Bronchial epithelial cell (primary cell): ENCODE measurements around the gene AP3B1. TPM values are rescaled to one million over a fixed set of nuclear protein-coding genes. Genes with fewer than 3 reads are reported as not detected.

ENCODE experiments used
- DNase-seq: peaks from one replicate; pipeline ENCODE4 v3.0.0-alpha.2; 2010; ENCODE audit warnings: low read depth
- FAIRE-seq: peaks from 2 replicates; lab custom pipeline; 2011; peaks lifted over from hg19 to GRCh38; lab: Jason Lieb, UNC
- H3K27me3 ChIP-seq: 2 replicates; pipeline ENCODE4 v1.5.1; 2011; ENCODE audit warnings: low read length; ENCODE audit not compliant: control insufficient read depth, insufficient read depth
- H3K36me3 ChIP-seq: 2 replicates; pipeline ENCODE4 v1.5.1; 2011; ENCODE audit warnings: low read length; ENCODE audit not compliant: control insufficient read depth, insufficient read depth
- H3K4me3 ChIP-seq: 2 replicates; pipeline ENCODE4 v1.5.1; 2011; ENCODE audit warnings: mild to moderate bottlenecking, low read depth, low read length, control low read depth
- total RNA-seq: library from RNA; depleted of rRNA; stranded (reverse); fragments of >200 nt; gene quantifications from 2 replicates; pipeline ENCODE4 v1.2.1, GENCODE V29; 2014
- TF ChIP-seq, protein P1 (sequence below): IDR thresholded peaks from 2 replicates; pipeline ENCODE4 v1.5.1; 2011; ENCODE audit warnings: mild to moderate bottlenecking, moderate library complexity, low read length, control low read depth, inconsistent platforms; ENCODE audit not compliant: insufficient read depth, severe bottlenecking

Gene AP3B1
- total RNA-seq, 1 donor from 2014 or later = 27.4 TPM

DNA sequence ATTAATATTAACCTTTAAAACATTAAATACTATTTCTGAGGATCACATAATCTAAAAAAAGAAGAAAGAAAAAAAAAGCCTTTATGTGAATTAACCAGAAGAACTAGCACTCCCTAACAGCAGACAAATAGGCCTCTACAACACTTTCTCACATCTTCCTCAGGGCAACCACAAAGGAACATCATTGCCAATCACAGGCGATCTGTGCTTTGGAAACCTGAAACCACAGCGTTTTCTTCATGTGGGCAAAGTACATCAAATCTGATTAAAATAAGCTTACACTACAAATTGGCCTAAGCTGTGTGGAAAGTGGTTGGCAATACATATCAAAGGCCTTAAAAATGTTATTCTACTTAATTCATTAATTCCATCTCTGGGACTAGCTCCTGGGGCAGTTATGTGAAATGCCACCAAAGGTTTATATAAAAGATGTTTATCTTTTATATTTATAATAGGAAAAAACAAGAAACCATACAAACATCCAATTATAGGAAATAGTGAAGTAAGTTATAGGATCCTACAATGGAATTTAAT lies 333.6 kb downstream of the AP3B1 start:
- no peak overlapping the region for H3K4me3 ChIP-seq
- TF ChIP-seq, protein P1, sequence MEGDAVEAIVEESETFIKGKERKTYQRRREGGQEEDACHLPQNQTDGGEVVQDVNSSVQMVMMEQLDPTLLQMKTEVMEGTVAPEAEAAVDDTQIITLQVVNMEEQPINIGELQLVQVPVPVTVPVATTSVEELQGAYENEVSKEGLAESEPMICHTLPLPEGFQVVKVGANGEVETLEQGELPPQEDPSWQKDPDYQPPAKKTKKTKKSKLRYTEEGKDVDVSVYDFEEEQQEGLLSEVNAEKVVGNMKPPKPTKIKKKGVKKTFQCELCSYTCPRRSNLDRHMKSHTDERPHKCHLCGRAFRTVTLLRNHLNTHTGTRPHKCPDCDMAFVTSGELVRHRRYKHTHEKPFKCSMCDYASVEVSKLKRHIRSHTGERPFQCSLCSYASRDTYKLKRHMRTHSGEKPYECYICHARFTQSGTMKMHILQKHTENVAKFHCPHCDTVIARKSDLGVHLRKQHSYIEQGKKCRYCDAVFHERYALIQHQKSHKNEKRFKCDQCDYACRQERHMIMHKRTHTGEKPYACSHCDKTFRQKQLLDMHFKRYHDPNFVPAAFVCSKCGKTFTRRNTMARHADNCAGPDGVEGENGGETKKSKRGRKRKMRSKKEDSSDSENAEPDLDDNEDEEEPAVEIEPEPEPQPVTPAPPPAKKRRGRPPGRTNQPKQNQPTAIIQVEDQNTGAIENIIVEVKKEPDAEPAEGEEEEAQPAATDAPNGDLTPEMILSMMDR = no peak
- H3K27me3 ChIP-seq = peaks cover 25% of the 10 kb centered on the region
- DNase-seq (no peak), FAIRE-seq (no peak)
- no peaks in the 10 kb centered on the region for H3K36me3 ChIP-seq

GRCh38 chr5:77960305-77960704 lies 334.2 kb downstream of the AP3B1 start:
- peaks cover 25% of the 10 kb centered on the region for H3K27me3 ChIP-seq
- no peak for DNase-seq
- no peak overlapping the region for H3K4me3 ChIP-seq
- TF ChIP-seq, protein P1 = no peak
- peak; percentile 81 for FAIRE-seq
- no peaks in the 10 kb centered on the region for H3K36me3 ChIP-seq

DNA sequence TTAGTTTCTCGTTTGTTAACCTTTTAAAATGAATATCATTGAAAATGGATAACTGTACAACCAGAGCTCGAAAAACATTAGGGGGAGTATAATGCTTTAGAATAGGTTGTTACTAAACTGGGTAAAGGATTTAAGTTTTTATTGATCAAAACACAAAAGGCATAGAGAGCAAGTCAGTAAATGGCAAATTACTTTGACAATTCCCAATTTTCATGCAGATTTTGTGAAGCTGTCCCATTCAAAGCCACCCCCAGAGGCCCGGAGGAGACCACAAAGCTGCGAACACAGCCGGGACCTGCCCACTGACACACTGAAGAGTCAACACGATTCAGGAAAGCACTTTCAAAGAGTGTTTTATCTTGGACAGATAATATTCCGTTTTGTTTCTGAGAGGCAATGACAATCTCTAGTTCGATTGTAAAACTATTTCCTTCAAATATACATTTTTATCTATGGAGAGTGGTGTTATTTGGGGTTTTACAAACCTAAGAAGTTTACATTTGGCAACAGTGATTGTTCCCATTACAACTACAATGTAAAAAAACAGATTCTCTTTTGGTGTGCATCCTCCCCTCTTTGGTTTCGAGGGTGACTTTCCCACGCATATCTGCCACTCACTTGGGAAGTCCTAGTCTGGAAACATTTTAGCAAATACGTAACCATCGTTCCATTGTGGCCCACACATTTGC lies 335.7 kb downstream of the AP3B1 start:
- no peak for DNase-seq
- no peak for FAIRE-seq
- Histone ChIP-seq H3K27me3 (peaks cover 25% of the 10 kb centered on the region), H3K4me3 (no peak overlapping the region), H3K36me3 (no peaks in the 10 kb centered on the region)
- TF ChIP-seq, protein P1 = no peak

DNA sequence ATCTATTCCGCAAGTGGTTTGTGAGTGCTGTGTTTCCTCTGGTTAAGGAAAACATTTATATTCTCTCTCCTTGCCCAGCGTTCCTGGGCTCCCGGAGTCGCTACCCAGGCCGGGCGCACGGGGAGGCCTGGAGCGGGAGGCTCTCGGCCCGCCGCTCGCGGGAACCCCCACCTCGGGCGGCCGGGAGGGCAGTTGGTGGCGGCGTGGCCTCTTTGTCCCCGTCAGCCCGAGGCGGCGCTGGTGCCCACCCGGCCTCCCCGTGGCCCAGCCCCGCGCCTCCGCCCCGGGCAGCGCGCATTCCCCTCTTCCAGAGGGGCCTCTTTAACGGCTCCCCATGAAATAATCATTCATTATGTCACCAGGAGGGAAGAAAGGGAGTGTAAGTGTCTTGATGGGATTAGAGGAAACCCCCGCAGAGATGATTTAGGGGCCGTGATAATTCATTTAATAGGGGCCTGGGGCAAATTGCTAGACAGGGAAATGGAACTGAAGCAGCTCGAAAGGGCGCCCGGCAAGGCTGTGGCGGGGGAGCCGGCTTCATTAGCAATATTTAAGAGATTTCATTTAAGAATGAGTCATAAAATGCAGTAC lies 336.5 kb downstream of the AP3B1 start:
- H3K4me3 ChIP-seq = no peak overlapping the region
- TF ChIP-seq, protein P1 = no peak
- no peak for DNase-seq
- no peak for FAIRE-seq
- peaks cover 25% of the 10 kb centered on the region for H3K27me3 ChIP-seq
- no peaks in the 10 kb centered on the region for H3K36me3 ChIP-seq

DNA sequence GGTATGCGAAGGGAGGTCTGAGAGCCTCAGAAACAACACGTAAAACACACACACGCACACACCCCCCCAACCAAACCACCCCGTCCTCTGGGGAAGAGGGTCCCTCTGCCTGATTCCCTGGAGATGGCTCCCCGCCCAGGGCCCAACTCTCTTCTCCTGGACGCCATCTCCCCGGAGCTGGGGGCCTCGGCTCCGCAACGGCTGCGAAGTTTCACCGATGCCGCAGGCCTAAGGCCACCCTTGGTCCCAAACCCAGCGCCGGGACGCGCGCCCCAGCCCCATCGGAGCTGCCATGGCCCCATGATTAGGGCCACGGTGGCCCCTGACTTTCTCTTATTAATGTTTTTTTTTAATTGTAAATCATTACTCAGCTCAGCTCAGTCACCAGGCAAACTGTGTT lies 337.0 kb downstream of the AP3B1 start:
- no peaks in the 10 kb centered on the region for H3K36me3 ChIP-seq
- FAIRE-seq (no peak), DNase-seq (no peak)
- H3K27me3 ChIP-seq = peaks cover 25% of the 10 kb centered on the region
- TF ChIP-seq, protein P1 = no peak
- H3K4me3 ChIP-seq = no peak overlapping the region
